K562 (cell line): ENCODE results near the gene NDUFB7.
"Not testable (repeated sequence)": the region's sequence is repeated elsewhere in the genome, so short reads cannot be mapped to it uniquely, and the experiment has no call there.

Source experiments
- BDP1 ChIP-seq: IDR thresholded peaks from 3 replicates; pipeline ENCODE4 v1.6.1; 2011; ENCODE audit not compliant: insufficient read length, insufficient read depth
- CBX3 ChIP-seq, 2 experiments: IDR thresholded peaks; 1 replicate in 1 of 2; 2 replicates in 1 of 2; pipeline ENCODE4 v1.6.1; 2012; ENCODE audit warnings: inconsistent platforms in 2 of 2, low read length in 2 of 2, borderline replicate concordance in 1 of 2, control low read depth in 1 of 2
- DPF2 ChIP-seq: fragments of 450-650 bp; IDR thresholded peaks from 2 replicates; pipeline ENCODE4 v1.6.1; 2016
- EZH2 ChIP-seq: IDR thresholded peaks from 2 replicates; pipeline ENCODE4 v1.6.1; 2012; ENCODE audit warnings: low read depth, mild to moderate bottlenecking, inconsistent platforms, low read length, borderline replicate concordance
- HNRNPH1 ChIP-seq: fragments of 200-400 bp; formaldehyde crosslinking; optimal IDR thresholded peaks from 2 replicates; pipeline ENCODE3; 2017; ENCODE audit warnings: low read depth, mild to moderate bottlenecking, low read length, moderate library complexity
- NR3C1 ChIP-seq: sonication (generic); formaldehyde crosslinking; IDR thresholded peaks from 2 replicates; pipeline ENCODE4 v1.8.1; 2022; ENCODE audit warnings: missing genetic modification reagents
- SAFB2 ChIP-seq: fragments of 200-400 bp; formaldehyde crosslinking; IDR thresholded peaks from 2 replicates; pipeline ENCODE4 v1.6.1; 2018; ENCODE audit warnings: borderline replicate concordance, low read length, low read depth, moderate library complexity; ENCODE audit not compliant: severe bottlenecking
- ZNF184 ChIP-seq: sonication (generic); formaldehyde crosslinking; IDR thresholded peaks from 2 replicates; pipeline ENCODE4 v1.5.0; 2020; ENCODE audit warnings: missing genetic modification reagents
- ZNF347 ChIP-seq: fragments of 450-650 bp; formaldehyde crosslinking; IDR thresholded peaks from 2 replicates; pipeline ENCODE4 v1.4.0; 2020; ENCODE audit warnings: low read depth, mild to moderate bottlenecking, moderate library complexity
- TF ChIP-seq, protein P1 (sequence below), 3 experiments: IDR thresholded peaks in 2 of 3; conservative IDR thresholded peaks in 1 of 3; 2 replicates each; pipeline ENCODE4 v1.5.1; 2011 to 2012; ENCODE audit warnings: low read length in 3 of 3, mild to moderate bottlenecking in 3 of 3, control low read depth in 2 of 3, improper control_type of control experiment in 1 of 3, inconsistent platforms in 1 of 3, low read depth in 1 of 3, mixed read lengths in 1 of 3, moderate library complexity in 1 of 3; ENCODE audit not compliant: insufficient read depth in 2 of 3
- TF ChIP-seq, protein P2 (sequence below), 2 experiments: IDR thresholded peaks; 2 replicates each; pipeline ENCODE4 v1.6.1; 2011; ENCODE audit warnings: borderline replicate concordance in 1 of 2, control low read depth in 1 of 2, low read depth in 1 of 2, low read length in 1 of 2, mild to moderate bottlenecking in 1 of 2, mixed read lengths in 1 of 2, moderate library complexity in 1 of 2; ENCODE audit not compliant: insufficient read depth in 1 of 2, insufficient read length in 1 of 2, poor library complexity in 1 of 2, severe bottlenecking in 1 of 2; ENCODE audit errors: extremely low read depth in 1 of 2

DNA sequence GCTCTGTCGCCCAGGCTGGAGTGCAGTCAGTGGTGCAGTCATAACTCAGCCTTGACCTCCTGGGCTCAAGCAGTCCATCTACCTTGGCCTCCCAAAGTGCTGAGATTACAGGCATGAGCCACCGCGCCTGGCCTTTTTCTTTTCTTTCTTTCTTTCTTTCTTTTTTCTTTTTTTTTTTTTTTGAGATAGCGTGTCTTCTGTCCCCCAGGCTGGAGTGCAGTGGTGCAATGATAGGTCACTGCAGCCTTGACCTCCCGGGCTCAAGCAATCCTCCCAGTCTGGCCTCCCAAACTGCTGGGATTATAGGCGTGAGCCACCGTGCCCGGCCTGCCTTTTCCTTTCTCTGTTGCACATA, 19.9 kb downstream of the NDUFB7 start:
- TF ChIP-seq EZH2; BDP1; ZNF184 (CRISPR knock-in tag); CBX3 (IDR thresholded peaks at IDR 0.05; ENCODE audit: borderline replicate concordance in 1 of 2, low read length in 2 of 2); HNRNPH1; SAFB2; NR3C1 (CRISPR knock-in tag); DPF2; ZNF347 (CRISPR knock-in tag): not testable (repeated sequence)
- TF ChIP-seq, protein P1, sequence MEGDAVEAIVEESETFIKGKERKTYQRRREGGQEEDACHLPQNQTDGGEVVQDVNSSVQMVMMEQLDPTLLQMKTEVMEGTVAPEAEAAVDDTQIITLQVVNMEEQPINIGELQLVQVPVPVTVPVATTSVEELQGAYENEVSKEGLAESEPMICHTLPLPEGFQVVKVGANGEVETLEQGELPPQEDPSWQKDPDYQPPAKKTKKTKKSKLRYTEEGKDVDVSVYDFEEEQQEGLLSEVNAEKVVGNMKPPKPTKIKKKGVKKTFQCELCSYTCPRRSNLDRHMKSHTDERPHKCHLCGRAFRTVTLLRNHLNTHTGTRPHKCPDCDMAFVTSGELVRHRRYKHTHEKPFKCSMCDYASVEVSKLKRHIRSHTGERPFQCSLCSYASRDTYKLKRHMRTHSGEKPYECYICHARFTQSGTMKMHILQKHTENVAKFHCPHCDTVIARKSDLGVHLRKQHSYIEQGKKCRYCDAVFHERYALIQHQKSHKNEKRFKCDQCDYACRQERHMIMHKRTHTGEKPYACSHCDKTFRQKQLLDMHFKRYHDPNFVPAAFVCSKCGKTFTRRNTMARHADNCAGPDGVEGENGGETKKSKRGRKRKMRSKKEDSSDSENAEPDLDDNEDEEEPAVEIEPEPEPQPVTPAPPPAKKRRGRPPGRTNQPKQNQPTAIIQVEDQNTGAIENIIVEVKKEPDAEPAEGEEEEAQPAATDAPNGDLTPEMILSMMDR (IDR thresholded peaks at IDR 0.05 in 2 of 3, conservative IDR thresholded peaks at IDR 0.05 in 1 of 3; ENCODE audit: insufficient read depth in 2 of 3, low read depth in 1 of 3, low read length in 3 of 3), result not testable (repeated sequence)
- TF ChIP-seq, protein P2, sequence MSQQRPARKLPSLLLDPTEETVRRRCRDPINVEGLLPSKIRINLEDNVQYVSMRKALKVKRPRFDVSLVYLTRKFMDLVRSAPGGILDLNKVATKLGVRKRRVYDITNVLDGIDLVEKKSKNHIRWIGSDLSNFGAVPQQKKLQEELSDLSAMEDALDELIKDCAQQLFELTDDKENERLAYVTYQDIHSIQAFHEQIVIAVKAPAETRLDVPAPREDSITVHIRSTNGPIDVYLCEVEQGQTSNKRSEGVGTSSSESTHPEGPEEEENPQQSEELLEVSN (IDR thresholded peaks at IDR 0.05; ENCODE audit: borderline replicate concordance in 1 of 2, extremely low read depth in 1 of 2, insufficient read depth in 1 of 2, insufficient read length in 1 of 2, low read depth in 1 of 2, low read length in 1 of 2, poor library complexity in 1 of 2, severe bottlenecking in 1 of 2), result not testable (repeated sequence)
